GM23248 (cell line): Measurements from ENCODE around the gene CAMK2B.

Source experiments
- EZH2 ChIP-seq: fragments of 200-600 bp; sonication (generic); IDR thresholded peaks from 2 replicates; pipeline ENCODE4 v1.6.1; 2018; ENCODE audit warnings: antibody characterized with exemption, mild to moderate bottlenecking; ENCODE audit not compliant: insufficient read depth, poor library complexity, severe bottlenecking
- EZH2phosphoT487 ChIP-seq: fragments of 200-600 bp; sonication (generic); IDR thresholded peaks from 2 replicates; pipeline ENCODE4 v1.6.1; 2018; ENCODE audit warnings: antibody characterized with exemption, moderate library complexity, mild to moderate bottlenecking, low read depth; ENCODE audit not compliant: insufficient read depth

GRCh38 chr7:44261240-44261639 is 64.2 kb downstream of the CAMK2B start:
- TF ChIP-seq EZH2 = no peak
- TF ChIP-seq EZH2phosphoT487 = no peak
